H1 (cell line): ENCODE measurements around the gene IBSP.

ENCODE experiments used
- CTCF ChIP-seq, 3 experiments: IDR thresholded peaks; 1 replicate in 2 of 3; 2 replicates in 1 of 3; pipeline versions ENCODE4 v1.5.1 to v1.6.1; 2011; ENCODE audit warnings: low read length in 3 of 3, mild to moderate bottlenecking in 3 of 3, inconsistent platforms in 2 of 3, low read depth in 1 of 3, moderate library complexity in 1 of 3; ENCODE audit not compliant: insufficient read depth in 1 of 3; ENCODE audit errors: control extremely low read depth in 1 of 3
- POLR2A ChIP-seq, 2 experiments: IDR thresholded peaks; 1 replicate in 1 of 2; 2 replicates in 1 of 2; pipeline ENCODE4 v1.6.1; 2011; ENCODE audit warnings: low read depth in 2 of 2, low read length in 2 of 2, mild to moderate bottlenecking in 2 of 2; ENCODE audit errors: control extremely low read depth in 1 of 2
- SRF ChIP-seq: IDR thresholded peaks from 2 replicates; pipeline ENCODE4 v1.6.1; 2011; ENCODE audit warnings: mild to moderate bottlenecking, low read depth, low read length, moderate library complexity
- ZNF274 ChIP-seq: IDR thresholded peaks from 2 replicates; pipeline ENCODE4 v1.7.0; 2012; ENCODE audit warnings: low read length, borderline replicate concordance; ENCODE audit errors: extremely low read depth
- TF ChIP-seq, protein P1 (sequence below): IDR thresholded peaks from 2 replicates; pipeline ENCODE4 v1.6.1; 2011; ENCODE audit warnings: low read depth, mild to moderate bottlenecking, low read length; ENCODE audit not compliant: insufficient read depth

- TF ChIP-seq ZNF274 (no peak), SRF (no peak), CTCF (IDR thresholded peaks at IDR 0.05; ENCODE audit: control extremely low read depth in 1 of 3, insufficient read depth in 1 of 3, low read depth in 1 of 3, low read length in 3 of 3) (no peak), POLR2A (IDR thresholded peaks at IDR 0.05; ENCODE audit: control extremely low read depth in 1 of 2, low read depth in 2 of 2, low read length in 2 of 2) (no peak)
- TF ChIP-seq, protein P1, sequence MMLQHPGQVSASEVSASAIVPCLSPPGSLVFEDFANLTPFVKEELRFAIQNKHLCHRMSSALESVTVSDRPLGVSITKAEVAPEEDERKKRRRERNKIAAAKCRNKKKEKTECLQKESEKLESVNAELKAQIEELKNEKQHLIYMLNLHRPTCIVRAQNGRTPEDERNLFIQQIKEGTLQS = no peak
Measured at GRCh38 chr4:87856816-87857215, 57.5 kb downstream of the IBSP start.
